ENCODE results near the gene RBMY1A1.
"Not testable (repeated sequence)": the region's sequence is repeated elsewhere in the genome, so short reads cannot be mapped to it uniquely, and the experiment has no call there.

Gene RBMY1A1

DNA sequence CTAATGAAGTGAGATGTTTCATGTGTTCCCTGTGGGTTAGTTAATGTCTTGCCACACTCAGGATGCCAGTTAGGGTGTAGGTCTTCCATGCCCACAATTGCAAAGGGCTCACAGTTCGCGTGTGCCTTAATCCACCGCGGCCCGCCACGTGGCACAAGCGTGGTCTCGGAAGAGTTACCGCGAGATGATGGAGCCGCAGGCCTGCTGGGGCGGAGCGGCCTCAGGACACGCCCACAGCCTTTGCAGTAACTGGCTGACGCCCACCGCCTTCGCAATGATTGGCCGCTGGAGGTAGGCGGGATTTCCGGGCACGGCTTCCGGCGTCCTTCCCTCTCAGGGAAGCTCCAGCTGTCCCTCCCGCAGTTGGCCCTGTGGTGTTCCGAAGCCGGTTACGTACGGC is at the start of gene RBMY1A1:
RBMY1A1 (plus strand) TSS at position 301 of the 400 bp plus-strand sequence. CDS start 2,013 bp downstream, outside the sequence.
- H3K4me1 ChIP-seq (ENCODE audit: control insufficient read depth in 1 of 2, insufficient read depth in 2 of 2, low read length in 2 of 2); H3K27me3 ChIP-seq (ENCODE audit: control insufficient read depth in 1 of 2, insufficient read depth in 2 of 2, low read length in 2 of 2); H3K9ac ChIP-seq (ENCODE audit: low read depth in 1 of 2, low read length in 2 of 2); H3K9me3 ChIP-seq (ENCODE audit: control insufficient read depth in 1 of 2, low read length in 2 of 2); H3K36me3 ChIP-seq (ENCODE audit: control insufficient read depth in 1 of 2, insufficient read depth in 2 of 2, low read length in 2 of 2); H3K27ac ChIP-seq (ENCODE audit: low read depth, low read length); H3K4me3 ChIP-seq (ENCODE audit: low read depth in 1 of 2, low read length in 2 of 2): not testable (repeated sequence)

DNA sequence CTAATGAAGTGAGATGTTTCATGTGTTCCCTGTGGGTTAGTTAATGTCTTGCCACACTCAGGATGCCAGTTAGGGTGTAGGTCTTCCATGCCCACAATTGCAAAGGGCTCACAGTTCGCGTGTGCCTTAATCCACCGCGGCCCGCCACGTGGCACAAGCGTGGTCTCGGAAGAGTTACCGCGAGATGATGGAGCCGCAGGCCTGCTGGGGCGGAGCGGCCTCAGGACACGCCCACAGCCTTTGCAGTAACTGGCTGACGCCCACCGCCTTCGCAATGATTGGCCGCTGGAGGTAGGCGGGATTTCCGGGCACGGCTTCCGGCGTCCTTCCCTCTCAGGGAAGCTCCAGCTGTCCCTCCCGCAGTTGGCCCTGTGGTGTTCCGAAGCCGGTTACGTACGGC is 23.6 kb upstream of the RBMY1A1 start, which contains the start of gene RBMY1B:
RBMY1B (plus strand) TSS at position 301 of the 400 bp plus-strand sequence. CDS start 2,013 bp downstream, outside the sequence.
- H3K9me3 ChIP-seq (ENCODE audit: control insufficient read depth in 1 of 2, low read length in 2 of 2); H3K27ac ChIP-seq (ENCODE audit: low read depth, low read length); H3K4me1 ChIP-seq (ENCODE audit: control insufficient read depth in 1 of 2, insufficient read depth in 2 of 2, low read length in 2 of 2); H3K4me3 ChIP-seq (ENCODE audit: low read depth in 1 of 2, low read length in 2 of 2); H3K9ac ChIP-seq (ENCODE audit: low read depth in 1 of 2, low read length in 2 of 2); H3K36me3 ChIP-seq (ENCODE audit: control insufficient read depth in 1 of 2, insufficient read depth in 2 of 2, low read length in 2 of 2); H3K27me3 ChIP-seq (ENCODE audit: control insufficient read depth in 1 of 2, insufficient read depth in 2 of 2, low read length in 2 of 2): not testable (repeated sequence)

DNA sequence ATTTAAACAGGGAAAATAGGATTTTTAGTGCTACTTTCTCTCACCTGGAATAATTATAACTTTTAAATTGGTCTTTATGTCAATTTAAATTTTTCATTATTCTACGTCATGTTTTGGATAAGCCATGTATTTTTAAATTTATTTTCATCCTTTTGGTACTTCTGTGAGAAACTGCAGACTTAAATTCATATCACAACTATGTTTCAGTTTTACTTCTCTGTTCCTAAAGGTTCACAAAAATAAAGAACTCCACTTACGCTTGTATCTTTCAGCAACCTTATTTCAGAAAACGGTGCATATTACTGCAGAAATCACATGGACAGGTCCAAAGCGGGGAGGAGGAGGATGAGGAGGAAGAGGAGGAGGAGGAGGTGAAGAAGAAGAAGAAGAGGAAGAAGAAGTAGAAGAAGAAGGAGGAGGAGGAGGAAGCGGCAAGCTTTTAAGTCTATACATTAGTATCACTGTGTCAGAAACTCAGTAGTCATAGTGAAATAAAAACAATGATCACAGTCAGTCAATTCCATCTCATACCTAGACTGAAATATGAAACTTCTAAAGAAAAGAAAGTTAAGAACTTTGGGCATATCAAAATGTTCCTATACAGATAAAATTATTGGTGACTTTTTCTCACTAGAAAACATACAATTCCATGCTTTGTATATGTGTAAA is 24.8 kb downstream of the RBMY1A1 start:
- H3K27me3 ChIP-seq (ENCODE audit: control insufficient read depth in 1 of 2, insufficient read depth in 2 of 2, low read length in 2 of 2); H3K9ac ChIP-seq (ENCODE audit: low read depth in 1 of 2, low read length in 2 of 2); H3K4me3 ChIP-seq (ENCODE audit: low read depth in 1 of 2, low read length in 2 of 2); H3K4me1 ChIP-seq (ENCODE audit: control insufficient read depth in 1 of 2, insufficient read depth in 2 of 2, low read length in 2 of 2); H3K27ac ChIP-seq (ENCODE audit: low read depth, low read length); H3K36me3 ChIP-seq (ENCODE audit: control insufficient read depth in 1 of 2, insufficient read depth in 2 of 2, low read length in 2 of 2); H3K9me3 ChIP-seq (ENCODE audit: control insufficient read depth in 1 of 2, low read length in 2 of 2): not testable (repeated sequence)

- Histone ChIP-seq H3K36me3 (ENCODE audit: control insufficient read depth in 1 of 2, insufficient read depth in 2 of 2, low read length in 2 of 2) (no peaks in the 10 kb centered on the region), H3K4me1 (ENCODE audit: control insufficient read depth in 1 of 2, insufficient read depth in 2 of 2, low read length in 2 of 2) (no peaks in the 10 kb centered on the region), H3K27ac (ENCODE audit: low read depth, low read length) (no peak overlapping the region), H3K27me3 (ENCODE audit: control insufficient read depth in 1 of 2, insufficient read depth in 2 of 2, low read length in 2 of 2) (no peaks in the 10 kb centered on the region), H3K4me3 (ENCODE audit: low read depth in 1 of 2, low read length in 2 of 2) (no peak overlapping the region), H3K9me3 (ENCODE audit: control insufficient read depth in 1 of 2, low read length in 2 of 2) (no peaks in the 10 kb centered on the region), H3K9ac (ENCODE audit: low read depth in 1 of 2, low read length in 2 of 2) (no peak overlapping the region)
Measured at GRCh38 chrY:21585449-21585848, 50.8 kb downstream of the RBMY1A1 start.

GRCh38 chrY:21586454-21586853 is 51.8 kb downstream of the RBMY1A1 start:
- H3K4me3 ChIP-seq (ENCODE audit: low read depth in 1 of 2, low read length in 2 of 2); H3K36me3 ChIP-seq (ENCODE audit: control insufficient read depth in 1 of 2, insufficient read depth in 2 of 2, low read length in 2 of 2); H3K4me1 ChIP-seq (ENCODE audit: control insufficient read depth in 1 of 2, insufficient read depth in 2 of 2, low read length in 2 of 2); H3K27me3 ChIP-seq (ENCODE audit: control insufficient read depth in 1 of 2, insufficient read depth in 2 of 2, low read length in 2 of 2); H3K9me3 ChIP-seq (ENCODE audit: control insufficient read depth in 1 of 2, low read length in 2 of 2); H3K27ac ChIP-seq (ENCODE audit: low read depth, low read length); H3K9ac ChIP-seq (ENCODE audit: low read depth in 1 of 2, low read length in 2 of 2): not testable (repeated sequence)

- no peaks in the 10 kb centered on the region for H3K36me3 ChIP-seq (ENCODE audit: control insufficient read depth in 1 of 2, insufficient read depth in 2 of 2, low read length in 2 of 2)
- H3K4me1 ChIP-seq (ENCODE audit: control insufficient read depth in 1 of 2, insufficient read depth in 2 of 2, low read length in 2 of 2), result no peaks in the 10 kb centered on the region
- H3K9ac ChIP-seq (ENCODE audit: low read depth in 1 of 2, low read length in 2 of 2), result no peak overlapping the region
- H3K27ac ChIP-seq (ENCODE audit: low read depth, low read length), result no peak overlapping the region
- no peak overlapping the region for H3K4me3 ChIP-seq (ENCODE audit: low read depth in 1 of 2, low read length in 2 of 2)
- H3K27me3 ChIP-seq (ENCODE audit: control insufficient read depth in 1 of 2, insufficient read depth in 2 of 2, low read length in 2 of 2), result no peaks in the 10 kb centered on the region
- H3K9me3 ChIP-seq (ENCODE audit: control insufficient read depth in 1 of 2, low read length in 2 of 2), result no peaks in the 10 kb centered on the region
Measured at GRCh38 chrY:21592059-21592458, 57.4 kb downstream of the RBMY1A1 start.

DNA sequence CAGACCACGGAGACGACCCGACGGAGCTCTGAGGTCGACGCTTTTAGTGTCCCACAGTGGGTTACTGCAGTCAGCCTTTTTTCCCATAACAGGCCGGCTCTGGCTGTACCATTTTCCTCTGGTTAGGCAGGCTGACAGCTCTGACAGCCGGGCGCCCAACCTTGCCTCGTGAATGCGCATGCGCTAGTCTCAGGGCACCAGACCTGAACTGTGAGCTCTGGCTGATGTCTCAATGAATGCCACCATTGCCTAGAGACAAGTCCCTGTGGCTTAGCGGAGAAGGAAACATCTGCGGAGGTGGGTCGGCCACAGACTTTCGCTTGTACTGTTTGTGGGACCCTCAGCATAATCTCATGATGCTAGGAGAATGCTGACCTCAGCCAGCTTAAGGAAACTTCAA is 61.6 kb downstream of the RBMY1A1 start:
- H3K9me3 ChIP-seq (ENCODE audit: control insufficient read depth in 1 of 2, low read length in 2 of 2); H3K4me3 ChIP-seq (ENCODE audit: low read depth in 1 of 2, low read length in 2 of 2); H3K36me3 ChIP-seq (ENCODE audit: control insufficient read depth in 1 of 2, insufficient read depth in 2 of 2, low read length in 2 of 2); H3K4me1 ChIP-seq (ENCODE audit: control insufficient read depth in 1 of 2, insufficient read depth in 2 of 2, low read length in 2 of 2); H3K27ac ChIP-seq (ENCODE audit: low read depth, low read length); H3K9ac ChIP-seq (ENCODE audit: low read depth in 1 of 2, low read length in 2 of 2); H3K27me3 ChIP-seq (ENCODE audit: control insufficient read depth in 1 of 2, insufficient read depth in 2 of 2, low read length in 2 of 2): not testable (repeated sequence)

Measured in duodenal mucosa (tissue), 2 donors.